ENCODE data around the gene SLC29A1. TPM values are rescaled to one million over a fixed set of nuclear protein-coding genes. Genes with fewer than 3 reads are reported as not detected.

The SLC29A1 gene
- total RNA-seq, 4 donors from 2014 or later, result 51.4 to 83.1 (median 63.8) TPM

DNA sequence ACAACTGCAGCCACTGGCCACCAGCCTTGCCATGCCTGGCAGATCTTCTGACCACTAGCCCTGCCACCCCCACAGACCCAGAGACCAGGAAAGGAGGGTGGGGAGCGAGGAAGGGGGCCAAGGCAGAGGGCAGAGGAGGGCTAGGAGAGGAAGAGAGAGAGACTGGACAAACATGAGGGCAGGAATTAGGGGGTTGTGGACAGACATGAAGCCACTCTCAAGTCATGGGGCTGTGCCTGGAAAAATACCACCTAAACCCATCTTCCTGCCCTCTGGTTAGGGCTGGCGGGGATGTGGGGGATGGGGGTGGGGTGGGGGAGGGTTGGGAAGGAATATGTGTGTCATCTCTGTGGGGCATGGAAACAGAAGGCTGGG lies 1.4 kb upstream of the SLC29A1 start:
- no peaks in the 10 kb centered on the region for H3K36me3 ChIP-seq
- peak overlapping the region; percentile 60 to 90 (median 82) for H3K27ac ChIP-seq
- H3K4me1 ChIP-seq, result peaks cover 0 to 93% (median 47%) of the 10 kb centered on the region in 4 donors

DNA sequence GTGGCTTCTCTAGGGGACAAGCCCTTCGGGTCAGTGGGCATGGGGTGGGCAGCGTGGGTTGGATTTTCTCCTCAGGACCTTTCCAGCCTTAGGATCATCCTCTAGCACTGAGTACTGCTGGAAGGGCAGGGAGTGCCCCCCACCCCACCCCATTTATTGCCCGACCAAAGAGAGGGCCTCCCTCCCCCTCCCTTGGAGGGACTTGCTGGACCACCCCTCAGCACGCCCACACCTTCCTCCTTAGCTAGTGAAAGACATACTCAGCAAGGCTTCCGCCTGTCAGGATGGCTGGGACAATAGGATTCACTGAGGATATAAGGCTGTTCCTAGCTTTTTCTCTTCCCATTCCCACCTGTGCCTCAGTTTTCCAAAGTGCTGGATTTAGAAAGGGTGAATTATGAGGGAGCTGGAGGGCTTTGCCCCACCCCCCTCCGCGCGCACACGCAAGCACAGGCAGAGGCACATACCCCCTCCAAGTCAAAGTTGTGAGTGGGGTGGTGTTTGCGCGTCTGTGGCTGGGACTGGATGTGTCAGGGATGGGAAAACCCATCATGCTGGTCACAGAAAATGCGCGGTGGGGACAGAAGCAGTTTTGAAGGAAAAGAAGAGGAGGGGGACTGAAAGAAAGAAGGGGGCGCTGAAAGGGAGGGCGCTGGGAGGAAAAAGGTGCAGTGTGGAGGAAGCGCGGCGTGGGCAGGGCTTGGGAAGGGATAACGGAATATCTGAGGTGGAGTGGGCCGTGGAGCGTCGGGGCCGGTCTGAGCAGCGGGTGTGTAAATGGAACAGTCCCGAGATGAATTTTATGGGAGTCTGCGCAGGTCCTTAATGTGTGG lies 693 bp upstream of the SLC29A1 start:
- H3K9me3 ChIP-seq, result no peaks in the 10 kb centered on the region
- peak overlapping the region; percentile 24 to 78 (median 61) for H3K4me3 ChIP-seq
- TF ChIP-seq EP300 (IDR thresholded peaks at IDR 0.05) (no peak), POLR2A (IDR thresholded peaks at IDR 0.05) (no peak)
- TF ChIP-seq, protein P1, sequence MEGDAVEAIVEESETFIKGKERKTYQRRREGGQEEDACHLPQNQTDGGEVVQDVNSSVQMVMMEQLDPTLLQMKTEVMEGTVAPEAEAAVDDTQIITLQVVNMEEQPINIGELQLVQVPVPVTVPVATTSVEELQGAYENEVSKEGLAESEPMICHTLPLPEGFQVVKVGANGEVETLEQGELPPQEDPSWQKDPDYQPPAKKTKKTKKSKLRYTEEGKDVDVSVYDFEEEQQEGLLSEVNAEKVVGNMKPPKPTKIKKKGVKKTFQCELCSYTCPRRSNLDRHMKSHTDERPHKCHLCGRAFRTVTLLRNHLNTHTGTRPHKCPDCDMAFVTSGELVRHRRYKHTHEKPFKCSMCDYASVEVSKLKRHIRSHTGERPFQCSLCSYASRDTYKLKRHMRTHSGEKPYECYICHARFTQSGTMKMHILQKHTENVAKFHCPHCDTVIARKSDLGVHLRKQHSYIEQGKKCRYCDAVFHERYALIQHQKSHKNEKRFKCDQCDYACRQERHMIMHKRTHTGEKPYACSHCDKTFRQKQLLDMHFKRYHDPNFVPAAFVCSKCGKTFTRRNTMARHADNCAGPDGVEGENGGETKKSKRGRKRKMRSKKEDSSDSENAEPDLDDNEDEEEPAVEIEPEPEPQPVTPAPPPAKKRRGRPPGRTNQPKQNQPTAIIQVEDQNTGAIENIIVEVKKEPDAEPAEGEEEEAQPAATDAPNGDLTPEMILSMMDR (IDR thresholded peaks at IDR 0.05), result no peak
- 21 to 23% methylated on average over 26 of the region's 26 CpGs for WGBS, 2 donors
- H3K27me3 ChIP-seq, result no peaks in the 10 kb centered on the region
- H3K27ac ChIP-seq, result peak overlapping the region; percentile 60 to 90 (median 82)
- peaks cover 0 to 93% (median 55%) of the 10 kb centered on the region in 4 donors for H3K4me1 ChIP-seq
- H3K36me3 ChIP-seq, result no peaks in the 10 kb centered on the region
- no peak for DNase-seq (ENCODE audit: low spot score in 2 of 2)

More for the DNA sequence above, 1.4 kb upstream of the SLC29A1 start:
- no peak for DNase-seq (ENCODE audit: low spot score in 2 of 2)
- no peak for TF ChIP-seq EP300 (IDR thresholded peaks at IDR 0.05)
- no peak for TF ChIP-seq POLR2A (IDR thresholded peaks at IDR 0.05)
- TF ChIP-seq, protein P1 (IDR thresholded peaks at IDR 0.05), result no peak
- Histone ChIP-seq H3K4me3 (peak overlapping the region in 1 of 4 donors; percentile 75), H3K27me3 (no peaks in the 10 kb centered on the region), H3K9me3 (no peaks in the 10 kb centered on the region)
- 45 to 47% methylated on average over 2 of the region's 2 CpGs for WGBS, 2 donors

- H3K27me3 ChIP-seq, result no peaks in the 10 kb centered on the region
These were observed 902 bp downstream of the SLC29A1 start for GRCh38 chr6:44224029-44224964.

DNA sequence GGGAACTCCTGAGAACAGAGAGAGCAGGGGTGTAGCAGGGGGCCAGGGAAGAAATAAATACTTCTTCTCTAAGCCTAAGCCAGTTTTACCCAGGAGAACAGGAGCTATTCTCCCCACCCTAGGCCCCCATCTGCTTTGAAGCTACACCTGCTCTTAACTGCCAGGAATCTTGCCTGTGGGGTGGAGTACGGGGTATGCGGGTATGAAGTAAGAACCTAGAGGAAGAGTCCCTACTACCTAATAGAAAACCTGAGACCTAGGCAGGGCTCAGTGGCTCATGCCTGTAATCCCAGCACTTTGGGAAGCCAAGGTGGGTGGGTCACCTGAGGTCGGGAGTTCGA lies 1.5 kb downstream of the SLC29A1 start:
- no peak for TF ChIP-seq POLR2A (IDR thresholded peaks at IDR 0.05)
- TF ChIP-seq, protein P1 (IDR thresholded peaks at IDR 0.05), result no peak
- TF ChIP-seq EP300 (IDR thresholded peaks at IDR 0.05), result no peak
- no peak overlapping the region for H3K4me3 ChIP-seq
- no peaks in the 10 kb centered on the region for H3K27me3 ChIP-seq
- 84 to 92% methylated on average over 4 of the region's 4 CpGs for WGBS, 2 donors
- no peak for DNase-seq (ENCODE audit: low spot score in 2 of 2)
- peaks cover 0 to 94% (median 50%) of the 10 kb centered on the region in 4 donors for H3K4me1 ChIP-seq
- H3K9me3 ChIP-seq, result no peaks in the 10 kb centered on the region
- H3K27ac ChIP-seq, result peak overlapping the region in 3 of 4 donors; percentile 5 to 88 (median 76)
- peaks cover 0 to 7% (median 0%) of the 10 kb centered on the region in 3 donors for H3K36me3 ChIP-seq

More at GRCh38 chr6:44224029-44224964, 902 bp downstream of the SLC29A1 start:
- Histone ChIP-seq H3K36me3 (peaks cover 0 to under 1% (median 0%) of the 10 kb centered on the region in 3 donors), H3K9me3 (no peaks in the 10 kb centered on the region), H3K27ac (peak overlapping the region in 3 of 4 donors; percentile 76 to 90 (median 88)), H3K4me1 (peaks cover 0 to 93% (median 51%) of the 10 kb centered on the region in 4 donors), H3K4me3 (peak overlapping the region; percentile 44 to 78 (median 61))
- TF ChIP-seq EP300 (IDR thresholded peaks at IDR 0.05) (no peak), POLR2A (IDR thresholded peaks at IDR 0.05) (no peak)
- TF ChIP-seq, protein P1 (IDR thresholded peaks at IDR 0.05), result peak in 1 of 5 experiments; percentile 2
- DNase-seq (ENCODE audit: low spot score in 2 of 2), result no peak
- 16 to 26% methylated on average over 6 to 13 of the region's 18 CpGs for WGBS, 2 donors
